Frontal cortex (tissue), 4 donors: ENCODE measurements around the gene DOP1B. TPM values are rescaled to one million over a fixed set of nuclear protein-coding genes. Genes with fewer than 3 reads are reported as not detected.

Source experiments
- DNase-seq, 2 donors: peaks; one replicate each; pipeline ENCODE4 v3.0.0; 2012; ENCODE audit warnings: low spot score in 2 of 2
- FAIRE-seq: peaks from 2 replicates; lab custom pipeline; 2012; peaks lifted over from hg19 to GRCh38; lab: Jason Lieb, UNC
- total RNA-seq: library from RNA; depleted of rRNA; stranded (reverse); fragments of >200 nt; gene quantifications from one replicate; pipeline ENCODE4 v1.2.3, GENCODE V29; 2014
- donor health status: control.
- donor health status: control.
- donor health status: control.

DOP1B gene
- total RNA-seq, 1 donor from 2014 or later = 50.1 TPM

DNA sequence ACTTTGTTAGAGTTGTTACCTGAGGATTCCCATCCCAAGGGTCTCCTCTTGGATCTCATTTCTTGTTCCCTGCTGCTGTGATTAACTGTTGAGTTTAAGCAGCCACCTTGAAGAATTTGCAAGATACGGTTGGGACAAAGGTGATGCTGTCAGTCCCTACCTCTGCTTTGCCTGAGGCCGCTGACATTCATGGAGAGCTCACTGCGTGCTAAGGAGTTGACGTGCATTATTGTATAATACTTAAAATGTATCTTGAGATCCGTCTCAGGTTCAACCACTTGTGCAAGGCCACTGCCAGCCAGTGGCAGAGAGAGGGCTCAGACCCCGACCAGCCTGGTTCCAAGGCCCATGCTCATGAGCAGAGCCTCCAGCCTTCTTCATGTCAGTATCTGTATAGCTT, 14.2 kb downstream of the DOP1B start:
- DNase-seq = no peak
- no peak for FAIRE-seq

- no peak for DNase-seq
- no peak for FAIRE-seq
Measured at GRCh38 chr21:36171336-36171735, 14.7 kb downstream of the DOP1B start.

- FAIRE-seq = no peak
- DNase-seq = no peak
Measured at GRCh38 chr21:36171741-36172331, 15.2 kb downstream of the DOP1B start.

DNA sequence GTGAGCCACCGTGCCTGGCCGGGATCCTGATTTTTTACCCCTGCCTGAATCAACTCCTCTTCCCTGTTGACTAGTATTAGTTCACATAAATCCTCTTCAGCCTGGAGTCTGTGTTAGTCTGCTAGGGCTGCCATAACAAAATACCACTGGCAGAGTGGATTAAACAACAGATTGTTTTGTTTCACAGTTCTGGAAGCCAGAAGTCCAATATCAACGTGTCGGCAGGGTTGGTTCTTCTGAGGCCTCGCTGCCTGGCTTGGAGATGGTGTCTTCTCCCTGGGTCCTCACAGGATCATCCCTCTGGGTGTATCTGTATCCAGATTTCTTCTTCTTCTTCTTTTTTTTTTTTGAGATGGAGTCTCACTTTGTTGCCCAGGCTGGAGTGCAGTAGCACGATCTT, 18.2 kb downstream of the DOP1B start:
- FAIRE-seq = no peak
- DNase-seq = no peak

GRCh38 chr21:36175771-36176565, 19.3 kb downstream of the DOP1B start:
- FAIRE-seq (no peak), DNase-seq (no peak)

DNA sequence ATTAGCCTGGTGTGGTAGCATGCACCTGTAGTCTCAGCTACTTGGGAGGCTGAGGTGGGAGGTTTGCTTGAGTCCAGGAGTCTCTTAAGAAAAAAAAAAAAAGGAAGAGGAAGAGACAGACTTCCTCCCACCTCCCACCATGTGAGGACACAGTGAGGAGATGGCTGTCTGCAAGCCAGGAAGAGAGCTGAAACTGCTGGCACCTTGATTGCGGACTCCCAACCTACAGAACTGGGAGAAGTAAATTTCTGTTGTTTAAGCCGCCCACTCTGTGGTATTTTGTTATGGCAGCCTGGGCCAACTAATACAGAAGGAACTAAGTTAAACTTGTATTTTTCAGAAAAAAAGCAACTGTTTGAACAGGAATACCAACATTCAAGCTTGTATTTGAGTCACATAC, 21.7 kb downstream of the DOP1B start:
- FAIRE-seq = no peak
- no peak for DNase-seq

- no peak for FAIRE-seq
Measured at GRCh38 chr21:36179145-36179544, 22.5 kb downstream of the DOP1B start.

DNA sequence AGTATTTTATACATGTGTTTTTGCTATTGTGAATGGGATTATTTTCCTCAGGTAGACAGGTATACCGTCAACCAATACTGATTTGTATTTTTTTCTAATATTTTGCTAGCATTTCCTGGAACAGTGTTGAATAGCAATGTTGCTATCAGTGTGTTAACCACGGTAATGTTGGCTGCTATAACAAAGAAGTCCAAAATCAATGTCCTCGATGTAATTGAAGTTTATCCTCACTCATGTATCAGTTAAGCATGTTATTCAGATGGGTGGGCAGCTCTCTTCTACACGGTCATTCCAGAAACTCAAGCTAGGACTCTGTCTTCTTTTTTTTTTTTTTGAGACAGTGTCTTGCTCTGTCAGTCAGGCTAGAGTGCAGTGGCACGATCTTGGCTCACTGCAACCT, 24.3 kb downstream of the DOP1B start:
- no peak for DNase-seq
- FAIRE-seq = no peak

More at GRCh38 chr21:36179145-36179544, 22.5 kb downstream of the DOP1B start:
- no peak for DNase-seq

DNA sequence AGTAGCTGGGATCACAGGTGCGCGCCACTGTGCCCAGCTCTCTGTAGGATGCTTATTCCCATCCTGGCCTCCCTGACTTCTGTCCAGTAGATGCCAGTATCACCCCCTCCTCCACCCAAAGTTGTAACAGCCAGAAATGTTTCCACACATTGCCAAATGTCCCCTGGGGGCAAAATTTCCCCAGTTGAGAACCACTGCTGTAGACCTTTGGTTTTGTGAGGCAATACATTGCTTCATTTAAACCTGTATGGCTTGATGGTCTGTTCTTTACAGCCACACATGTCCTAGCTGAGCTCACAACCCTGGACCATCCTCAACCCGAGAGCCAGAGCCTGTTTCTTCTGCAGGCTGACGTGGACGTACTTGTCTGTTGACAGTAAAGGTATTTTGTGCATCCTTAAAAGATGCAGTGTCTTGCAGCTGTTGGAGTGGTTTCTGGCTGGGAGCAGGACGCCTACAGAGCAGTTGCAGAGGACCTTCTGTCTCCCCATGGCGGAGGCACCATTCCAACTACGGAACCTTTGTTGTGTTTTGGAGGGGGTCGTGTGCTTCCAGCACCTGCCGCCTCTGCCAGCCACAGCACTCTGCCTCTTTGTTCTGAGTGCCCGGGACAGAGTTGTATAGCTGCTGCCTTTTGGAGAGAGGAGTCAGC, 26.6 kb downstream of the DOP1B start:
- FAIRE-seq (no peak), DNase-seq (no peak)

DNA sequence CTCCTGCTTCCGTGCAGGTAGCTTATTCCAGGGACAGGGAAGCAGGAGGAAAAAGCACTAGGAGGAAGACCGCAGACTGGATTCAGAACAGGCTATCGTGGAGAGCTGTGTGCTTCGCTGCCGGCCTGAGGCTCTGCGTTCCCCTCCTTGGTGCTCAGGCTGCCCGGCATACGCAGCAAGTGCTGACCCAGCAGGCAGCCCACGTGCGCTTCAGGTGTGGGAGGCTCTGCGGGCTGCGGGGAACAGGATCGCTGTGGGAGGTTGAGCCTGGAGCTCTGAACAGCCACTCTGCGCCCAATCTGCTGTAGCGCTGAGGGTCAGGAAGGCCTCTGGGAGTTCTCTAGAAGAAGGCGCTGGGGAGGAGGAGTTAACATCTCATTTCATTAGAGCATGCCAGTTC, 27.9 kb downstream of the DOP1B start:
- DNase-seq (no peak), FAIRE-seq (no peak)

- no peak for FAIRE-seq
- no peak for DNase-seq
Measured at GRCh38 chr21:36185523-36185922, 28.9 kb downstream of the DOP1B start.

- DNase-seq (no peak), FAIRE-seq (no peak)
Measured at GRCh38 chr21:36186081-36186480, 29.5 kb downstream of the DOP1B start.

DNA sequence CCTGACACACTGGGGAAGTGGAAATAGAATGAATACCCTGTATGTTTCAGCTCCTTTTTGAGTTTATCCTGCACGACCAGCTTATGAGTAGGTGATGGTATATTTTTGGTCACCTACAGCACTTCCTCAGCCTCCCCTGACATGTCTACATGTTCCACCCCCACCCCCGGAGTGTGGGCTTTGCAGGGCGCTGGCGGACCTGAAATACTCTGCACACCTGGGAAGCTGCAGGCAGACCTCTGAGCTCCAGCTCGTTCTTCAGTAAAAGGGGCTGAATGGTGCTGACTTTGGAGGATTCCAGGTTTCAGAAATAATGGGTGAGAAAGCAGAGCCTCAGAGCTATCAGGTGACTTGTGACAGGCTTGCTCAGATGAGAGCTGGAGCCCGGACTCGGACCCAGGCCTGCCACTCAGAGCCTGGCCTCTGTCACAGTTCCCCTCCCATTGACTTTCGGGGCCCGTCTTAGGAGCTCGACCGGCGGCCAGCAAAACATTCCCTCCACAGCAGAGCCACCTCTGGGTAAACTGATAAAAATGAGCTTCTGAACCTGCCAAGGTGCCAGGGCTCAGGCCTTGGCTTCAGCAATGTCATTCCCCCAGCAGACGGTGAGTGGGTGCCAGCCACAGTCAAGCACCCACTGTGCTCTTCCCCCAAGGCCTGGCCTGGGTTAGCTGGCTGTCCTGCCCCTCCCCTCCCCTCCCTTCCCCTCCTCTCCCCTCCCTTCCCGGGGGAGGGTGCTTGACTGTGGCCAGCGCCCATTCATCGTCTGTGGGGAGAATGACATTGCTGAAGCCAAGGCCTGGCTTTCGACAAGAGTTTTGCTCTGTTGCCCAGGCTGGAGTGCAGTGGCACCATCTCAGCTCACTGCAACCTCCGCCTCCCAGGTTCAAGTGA, 30.1 kb downstream of the DOP1B start:
- DNase-seq = no peak

GRCh38 chr21:36188081-36188681, 31.6 kb downstream of the DOP1B start:
- FAIRE-seq (no peak), DNase-seq (peak in 1 of 2 donors; percentile 21)

More for the DNA sequence above, 30.1 kb downstream of the DOP1B start:
- no peak for FAIRE-seq

GRCh38 chr21:36188937-36189336, 32.3 kb downstream of the DOP1B start:
- FAIRE-seq = no peak
- no peak for DNase-seq

GRCh38 chr21:36190736-36191135, 34.1 kb downstream of the DOP1B start:
- DNase-seq (no peak), FAIRE-seq (no peak)

DNA sequence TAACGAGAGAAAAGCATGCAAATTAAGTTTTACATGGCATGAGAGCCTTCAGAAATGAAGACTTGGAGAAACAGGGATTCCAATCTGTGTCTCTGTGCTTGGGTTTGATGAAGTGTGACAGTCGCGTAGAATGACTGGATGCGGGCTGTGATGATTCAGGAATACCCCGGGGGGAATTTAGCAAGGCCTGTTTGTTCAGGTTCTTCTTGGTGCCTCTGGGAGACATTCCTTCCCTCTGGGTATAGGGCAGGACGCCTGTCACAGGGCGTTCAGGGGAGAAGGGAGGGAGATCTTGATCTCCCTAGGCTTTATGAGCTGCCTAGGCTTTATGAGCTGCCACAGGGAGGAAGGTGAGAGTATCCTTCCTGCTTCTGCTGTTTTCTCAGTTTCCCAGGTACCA, 36.6 kb downstream of the DOP1B start:
- FAIRE-seq = no peak
- DNase-seq = no peak

DNA sequence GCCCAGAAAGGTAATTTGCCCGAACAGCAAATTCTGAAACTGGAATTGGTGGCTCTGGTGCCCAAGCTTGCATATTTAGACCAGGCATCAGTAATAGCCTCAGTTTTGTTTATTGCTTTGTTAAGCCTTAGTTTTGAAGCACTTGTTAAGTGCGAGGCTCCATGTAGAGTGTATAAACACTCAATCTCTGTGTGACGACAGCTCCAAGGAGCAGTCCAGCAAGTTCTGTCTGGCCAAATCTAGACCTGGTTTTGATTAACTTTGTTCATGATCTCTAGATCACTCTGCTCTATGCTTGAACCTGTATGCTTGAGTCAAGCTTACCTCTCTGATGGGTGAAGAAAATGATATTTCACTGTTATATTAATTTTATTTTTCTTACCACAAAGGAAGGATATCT, 37.4 kb downstream of the DOP1B start:
- no peak for DNase-seq
- no peak for FAIRE-seq

- no peak for FAIRE-seq
Measured at GRCh38 chr21:36195613-36196012, 39.0 kb downstream of the DOP1B start.

GRCh38 chr21:36199021-36199420, 42.4 kb downstream of the DOP1B start:
- DNase-seq (no peak), FAIRE-seq (no peak)

More at GRCh38 chr21:36195613-36196012, 39.0 kb downstream of the DOP1B start:
- DNase-seq = no peak
